Neural progenitor cell (in vitro differentiated cells): Measurements from ENCODE around the gene CHTF18. TPM values are rescaled to one million over a fixed set of nuclear protein-coding genes. Genes with fewer than 3 reads are reported as not detected.

Experiments
- DNase-seq: peaks from one replicate; pipeline ENCODE4 v3.0.0-alpha.2; 2016; ENCODE audit warnings: low spot score
- H2AFZ ChIP-seq: fragments of 200-600 bp; sonication (generic); replicated peaks from 2 replicates; pipeline ENCODE4 v1.6.1; 2016; ENCODE audit warnings: antibody characterized with exemption
- H3F3A ChIP-seq: fragments of 200-600 bp; sonication (generic); 2 replicates; pipeline ENCODE4 v1.6.1; 2016; ENCODE audit warnings: antibody characterized with exemption, low read depth
- H3K27ac ChIP-seq: fragments of 200-600 bp; sonication (generic); 2 replicates; pipeline ENCODE4 v1.5.1; 2016; ENCODE audit warnings: mild to moderate bottlenecking
- H3K27me3 ChIP-seq: fragments of 200-600 bp; sonication (generic); 2 replicates; pipeline ENCODE4 v1.6.1; 2016; ENCODE audit warnings: mild to moderate bottlenecking, moderate library complexity
- H3K36me3 ChIP-seq: fragments of 200-600 bp; sonication (generic); 2 replicates; pipeline ENCODE4 v1.5.1; 2016
- H3K4me1 ChIP-seq: fragments of 200-600 bp; sonication (generic); 2 replicates; pipeline ENCODE4 v1.6.1; 2016; ENCODE audit warnings: mixed run types
- H3K4me2 ChIP-seq: fragments of 200-600 bp; sonication (generic); 2 replicates; pipeline ENCODE4 v1.6.1; 2016
- H3K4me3 ChIP-seq: fragments of 200-600 bp; sonication (generic); 2 replicates; pipeline ENCODE4 v1.5.1; 2016
- H3K79me2 ChIP-seq: fragments of 200-600 bp; sonication (generic); 2 replicates; pipeline ENCODE4 v1.6.1; 2016; ENCODE audit warnings: low read depth
- H3K9ac ChIP-seq: fragments of 200-600 bp; sonication (generic); 2 replicates; pipeline ENCODE4 v1.6.1; 2016
- H3K9me3 ChIP-seq: fragments of 200-600 bp; sonication (generic); 2 replicates; pipeline ENCODE4 v1.5.1; 2016; ENCODE audit warnings: low read depth
- H4K20me1 ChIP-seq: fragments of 200-600 bp; sonication (generic); 2 replicates; pipeline ENCODE4 v1.6.1; 2016; ENCODE audit warnings: low read depth
- H3K27ac Mint-ChIP-seq: 3 replicates; pipeline ENCODE4 v1.8.0; 2021; ENCODE audit warnings: mixed read lengths
- H3K27me3 Mint-ChIP-seq: 2 replicates; pipeline ENCODE4 v1.8.0; 2022; ENCODE audit warnings: low read depth, mild to moderate bottlenecking, inconsistent platforms, moderate library complexity, mixed read lengths; ENCODE audit not compliant: insufficient read depth
- H3K36me3 Mint-ChIP-seq: 3 replicates; pipeline ENCODE4 v1.8.0; 2021; ENCODE audit warnings: mixed read lengths
- H3K4me1 Mint-ChIP-seq: 3 replicates; pipeline ENCODE4 v1.8.0; 2021; ENCODE audit warnings: mixed read lengths
- H3K4me3 Mint-ChIP-seq: 3 replicates; pipeline ENCODE4 v1.8.0; 2021; ENCODE audit warnings: mild to moderate bottlenecking, moderate library complexity, mixed read lengths
- H3K9me3 Mint-ChIP-seq: 3 replicates; pipeline ENCODE4 v1.8.0; 2020; ENCODE audit warnings: mixed read lengths
- CTCF ChIP-seq: fragments of 200-600 bp; sonication (generic); IDR thresholded peaks from 2 replicates; pipeline ENCODE4 v1.5.1; 2017; ENCODE audit warnings: antibody characterized with exemption, mild to moderate bottlenecking
- EZH2 ChIP-seq: fragments of 200-600 bp; sonication (generic); IDR thresholded peaks from 2 replicates; pipeline ENCODE4 v1.6.1; 2017; ENCODE audit warnings: antibody characterized with exemption, mild to moderate bottlenecking, moderate library complexity
- EZH2phosphoT487 ChIP-seq: fragments of 200-600 bp; sonication (generic); IDR thresholded peaks from 2 replicates; pipeline ENCODE4 v1.6.1; 2017; ENCODE audit warnings: antibody characterized with exemption
- total RNA-seq: library from RNA; depleted of rRNA; stranded (reverse); fragments of >200 nt; gene quantifications from 2 replicates; pipeline ENCODE4 v1.2.3, GENCODE V29; 2015; ENCODE audit warnings: low replicate concordance

Gene CHTF18
- total RNA-seq, 1 donor from 2014 or later = 35.6 TPM

GRCh38 chr16:807347-808084, 19.1 kb downstream of the CHTF18 start:
- TF ChIP-seq EZH2 (no peak), EZH2phosphoT487 (no peak), CTCF (no peak)
- peaks cover 36% of the 10 kb centered on the region for H3K27me3 ChIP-seq
- H3K27ac ChIP-seq = peak overlapping the region; percentile 62
- peaks cover 6% of the 10 kb centered on the region for H3K36me3 Mint-ChIP-seq
- H3K9me3 ChIP-seq = no peaks in the 10 kb centered on the region
- no peaks in the 10 kb centered on the region for H4K20me1 ChIP-seq
- H2AFZ ChIP-seq = peak overlapping the region; percentile 78
- H3K27ac Mint-ChIP-seq = peak overlapping the region; percentile 88
- H3K4me3 ChIP-seq = peak overlapping the region; percentile 77
- H3K4me1 ChIP-seq = no peaks in the 10 kb centered on the region
- peaks cover 7% of the 10 kb centered on the region for H3K4me1 Mint-ChIP-seq
- H3K4me2 ChIP-seq = peak overlapping the region; percentile 88
- H3K9me3 Mint-ChIP-seq = peaks cover 8% of the 10 kb centered on the region
- no peaks in the 10 kb centered on the region for H3K36me3 ChIP-seq
- H3K4me3 Mint-ChIP-seq = peak overlapping the region; percentile 96
- peak overlapping the region; percentile 66 for H3K9ac ChIP-seq
- DNase-seq = peak; percentile 97
- H3K79me2 ChIP-seq = peaks cover 13% of the 10 kb centered on the region
- peaks cover 14% of the 10 kb centered on the region for H3F3A ChIP-seq
- H3K27me3 Mint-ChIP-seq = peaks cover 13% of the 10 kb centered on the region

GRCh38 chr16:808085-808386, 19.6 kb downstream of the CHTF18 start:
- Histone ChIP-seq H3K79me2 (peaks cover 13% of the 10 kb centered on the region), H3K27ac (no peak overlapping the region), H3K27me3 (peaks cover 36% of the 10 kb centered on the region), H2AFZ (peak overlapping the region; percentile 78), H3K9ac (no peak overlapping the region), H4K20me1 (no peaks in the 10 kb centered on the region), H3K36me3 (no peaks in the 10 kb centered on the region), H3K4me2 (peak overlapping the region; percentile 88), H3K4me3 (peak overlapping the region; percentile 77), H3F3A (peaks cover 19% of the 10 kb centered on the region), H3K4me1 (no peaks in the 10 kb centered on the region), H3K9me3 (no peaks in the 10 kb centered on the region)
- DNase-seq = no peak
- Mint-ChIP-seq H3K4me1 (peaks cover 7% of the 10 kb centered on the region), H3K27ac (peak overlapping the region; percentile 88), H3K4me3 (peak overlapping the region; percentile 96), H3K36me3 (peaks cover 6% of the 10 kb centered on the region), H3K9me3 (peaks cover 8% of the 10 kb centered on the region), H3K27me3 (peaks cover 16% of the 10 kb centered on the region)
- TF ChIP-seq EZH2phosphoT487 (no peak), CTCF (no peak), EZH2 (no peak)

- no peak overlapping the region for H3K27ac ChIP-seq
- no peaks in the 10 kb centered on the region for H4K20me1 ChIP-seq
- Mint-ChIP-seq H3K27me3 (peaks cover 21% of the 10 kb centered on the region), H3K27ac (no peak overlapping the region), H3K9me3 (peaks cover 5% of the 10 kb centered on the region), H3K4me1 (peaks cover 6% of the 10 kb centered on the region), H3K36me3 (peaks cover 4% of the 10 kb centered on the region), H3K4me3 (peak overlapping the region; percentile 58)
- H3K4me2 ChIP-seq = peak overlapping the region; percentile 80
- H3K36me3 ChIP-seq = no peaks in the 10 kb centered on the region
- peak; percentile 88 for TF ChIP-seq CTCF
- no peak for TF ChIP-seq EZH2phosphoT487
- peak; percentile 42 for TF ChIP-seq EZH2
- peaks cover 6% of the 10 kb centered on the region for H3K4me1 ChIP-seq
- peak overlapping the region; percentile 44 for H3K4me3 ChIP-seq
- H3K9ac ChIP-seq = no peak overlapping the region
- peak; percentile 86 for DNase-seq
- H3K9me3 ChIP-seq = no peaks in the 10 kb centered on the region
- H2AFZ ChIP-seq = peak overlapping the region; percentile 1
- H3K27me3 ChIP-seq = peaks cover 31% of the 10 kb centered on the region
- peaks cover 7% of the 10 kb centered on the region for H3K79me2 ChIP-seq
- H3F3A ChIP-seq = peaks cover 11% of the 10 kb centered on the region
These were observed 24.9 kb downstream of the CHTF18 start for GRCh38 chr16:813204-813915.
